Gastrocnemius medialis (tissue), 4 donors: ENCODE measurements around the gene PCYOX1L. TPM values are rescaled to one million over a fixed set of nuclear protein-coding genes. Genes with fewer than 3 reads are reported as not detected.

Experiments
- ATAC-seq, 2 donors: fragments of 150-250 bp; one replicate each; pipeline ENCODE4 v1.9.1; 2016
- DNase-seq, 2 donors: peaks; one replicate each; pipeline ENCODE4 v3.0.0-alpha.2; 2019
- H3K27ac ChIP-seq, 4 donors: fragments of 200-600 bp; sonication (generic); 1 replicate in 1 of 4; 2 replicates in 3 of 4; pipeline ENCODE4 v1.5.1; 2016 to 2018; ENCODE audit warnings: mild to moderate bottlenecking in 2 of 4, moderate library complexity in 1 of 4
- H3K27me3 ChIP-seq, 3 donors: fragments of 200-600 bp; sonication (generic) in 2 of 3; 1 replicate in 1 of 3; 2 replicates in 2 of 3; pipeline versions ENCODE4 v1.5.1 to v1.6.0; 2016 to 2019; ENCODE audit warnings: mild to moderate bottlenecking in 1 of 3, moderate library complexity in 1 of 3
- H3K36me3 ChIP-seq, 2 donors: fragments of 200-600 bp; sonication (generic) in 1 of 2; one replicate each; pipeline ENCODE4 v1.5.1; 2017 to 2018
- H3K4me1 ChIP-seq, 2 donors: fragments of 200-600 bp; sonication (generic) in 1 of 2; one replicate each; pipeline ENCODE4 v1.5.1; 2016 to 2017; ENCODE audit warnings: mild to moderate bottlenecking in 2 of 2
- H3K4me3 ChIP-seq, 4 donors: fragments of 200-600 bp; sonication (generic) in 3 of 4; 1 replicate in 1 of 4; 2 replicates in 3 of 4; pipeline ENCODE4 v1.5.1; 2016 to 2019; ENCODE audit warnings: mild to moderate bottlenecking in 2 of 4
- H3K9me3 ChIP-seq, 3 donors: fragments of 200-600 bp; sonication (generic) in 2 of 3; 1 replicate in 1 of 3; 2 replicates in 2 of 3; pipeline ENCODE4 v1.5.1; 2016 to 2019
- CTCF ChIP-seq, 5 experiments: fragments of 450-650 bp in 3 of 5; fragments of 200-600 bp in 2 of 5; sonication (generic) in 2 of 5; IDR thresholded peaks in 4 of 5; conservative IDR thresholded peaks in 1 of 5; 1 replicate in 4 of 5; 2 replicates in 1 of 5; pipeline ENCODE4 v1.5.1; 2016 to 2019; ENCODE audit warnings: antibody characterized with exemption in 5 of 5, mild to moderate bottlenecking in 3 of 5, moderate library complexity in 3 of 5
- POLR2A ChIP-seq, 2 donors: fragments of 450-650 bp; IDR thresholded peaks; one replicate each; pipeline ENCODE4 v1.6.1; 2017; ENCODE audit warnings: antibody characterized with exemption in 2 of 2, mild to moderate bottlenecking in 2 of 2, moderate library complexity in 2 of 2
- in situ Hi-C, 4 donors: fragments of 200-750 bp; cut with MboI; loops; one replicate each; pipeline versions ENCODE4 v1.15.0 to v1.8.0; 2017; ENCODE audit warnings: low sequenced_read_pairs in 4 of 4
- intact Hi-C: fragments of 100-400 bp; cut with DNase I; formaldehyde crosslinking; loops from one replicate; pipeline ENCODE4 v1.15.1; 2023; ENCODE audit warnings: low total_unique reads
- total RNA-seq, 4 donors: library from RNA; depleted of rRNA; stranded (reverse); fragments of >200 nt; gene quantifications; one replicate each; pipeline versions ENCODE4 v1.1.0 to v1.2.3, GENCODE V29; 2016

The PCYOX1L gene
- total RNA-seq, 4 donors from 2014 or later = 0.29 to 1.5 (median 1.2) TPM

- TF ChIP-seq CTCF (IDR thresholded peaks at IDR 0.05 in 4 of 5, conservative IDR thresholded peaks at IDR 0.05 in 1 of 5) = no peak
- no peak for TF ChIP-seq POLR2A (IDR thresholded peaks at IDR 0.05)
- DNase-seq = no peak
- intact Hi-C loops (no loop called here), in situ Hi-C loops (no loop called here)
- H3K4me1 ChIP-seq = no peaks in the 10 kb centered on the region
- H3K36me3 ChIP-seq = no peaks in the 10 kb centered on the region
- H3K27me3 ChIP-seq = no peaks in the 10 kb centered on the region
- no peaks in the 10 kb centered on the region for H3K9me3 ChIP-seq
- no peak for ATAC-seq
- H3K4me3 ChIP-seq = peak overlapping the region; percentile 29 to 51 (median 40)
- peak overlapping the region; percentile 20 to 77 (median 66) for H3K27ac ChIP-seq
Measured at GRCh38 chr5:149410721-149411432, 53.0 kb downstream of the PCYOX1L start.

GRCh38 chr5:149411738-149412519 lies 54.1 kb downstream of the PCYOX1L start:
- Histone ChIP-seq H3K27me3 (no peaks in the 10 kb centered on the region), H3K4me1 (no peaks in the 10 kb centered on the region), H3K36me3 (no peaks in the 10 kb centered on the region), H3K27ac (peak overlapping the region; percentile 5 to 60 (median 36)), H3K4me3 (peak overlapping the region in 2 of 4 donors; percentile 44 to 51), H3K9me3 (no peaks in the 10 kb centered on the region)
- in situ Hi-C loops (no loop called here), intact Hi-C loops (no loop called here)
- ATAC-seq = no peak
- DNase-seq = no peak
- TF ChIP-seq CTCF (IDR thresholded peaks at IDR 0.05 in 4 of 5, conservative IDR thresholded peaks at IDR 0.05 in 1 of 5) (no peak), POLR2A (IDR thresholded peaks at IDR 0.05) (no peak)

GRCh38 chr5:149412783-149413476 lies 55.1 kb downstream of the PCYOX1L start:
- Histone ChIP-seq H3K9me3 (no peaks in the 10 kb centered on the region), H3K4me1 (no peaks in the 10 kb centered on the region), H3K27ac (peak overlapping the region; percentile 5 to 60 (median 36)), H3K36me3 (no peaks in the 10 kb centered on the region), H3K27me3 (no peaks in the 10 kb centered on the region), H3K4me3 (peak overlapping the region in 2 of 4 donors; percentile 30 to 51)
- no peak for ATAC-seq
- intact Hi-C loops (no loop called here), in situ Hi-C loops (no loop called here)
- no peak for DNase-seq
- no peak for TF ChIP-seq CTCF (IDR thresholded peaks at IDR 0.05 in 4 of 5, conservative IDR thresholded peaks at IDR 0.05 in 1 of 5)
- TF ChIP-seq POLR2A (IDR thresholded peaks at IDR 0.05) = no peak

- Histone ChIP-seq H3K36me3 (no peaks in the 10 kb centered on the region), H3K27ac (peak overlapping the region; percentile 5 to 60 (median 36)), H3K4me1 (no peaks in the 10 kb centered on the region), H3K4me3 (peak overlapping the region in 2 of 4 donors; percentile 30 to 51), H3K27me3 (no peaks in the 10 kb centered on the region), H3K9me3 (no peaks in the 10 kb centered on the region)
- ATAC-seq (no peak), DNase-seq (no peak)
- intact Hi-C loops (no loop called here), in situ Hi-C loops (no loop called here)
- TF ChIP-seq CTCF (IDR thresholded peaks at IDR 0.05 in 4 of 5, conservative IDR thresholded peaks at IDR 0.05 in 1 of 5) (no peak), POLR2A (IDR thresholded peaks at IDR 0.05) (no peak)
Measured at GRCh38 chr5:149413477-149414210, 55.8 kb downstream of the PCYOX1L start.
